K562 (cell line): ENCODE results near the gene LRCOL1. TPM values are rescaled to one million over a fixed set of nuclear protein-coding genes. Genes with fewer than 3 reads are reported as not detected.

ENCODE experiments used
- ATAC-seq: fragments of 200-7000 bp; cut with Tn5 transposase; 3 replicates; pipeline ENCODE4 v1.9.1; 2020; ENCODE audit warnings: moderate library complexity
- BruUV-seq: library from RNA; stranded (reverse); fragments of 400-500 nt; replicated peaks from 2 replicates; lab custom pipeline; 2021; lab: Mats Ljungman, UMichigan
- CTCF ChIA-PET: fragments of 300-600 bp; formaldehyde crosslinking; extraction: SDS; loops from one replicate; lab custom pipeline; 2021; ENCODE audit warnings: low intra/inter-chr PET ratio; lab: Yijun Ruan, JAX
- POLR2A ChIA-PET: fragments of 300-600, 350-650 bp; sonication (Branson Sonifier 250); formaldehyde crosslinking; extraction: SDS; loops from one replicate; lab custom pipeline; 2021; ENCODE audit warnings: antibody characterized with exemption, inconsistent platforms; lab: Yijun Ruan, JAX
- DNase-seq, 4 experiments: peaks; one replicate each; pipeline versions ENCODE4 v3.0.0 to v3.0.0-alpha.2; 2011 to 2018; ENCODE audit warnings: low spot score in 3 of 4, mixed read lengths in 3 of 4; ENCODE audit errors: extremely low read depth in 1 of 4
- FAIRE-seq: peaks from 2 replicates; lab custom pipeline; 2011; peaks lifted over from hg19 to GRCh38; lab: Jason Lieb, UNC
- H2AFZ ChIP-seq: 2 replicates; pipeline ENCODE4 v1.6.0; 2011; ENCODE audit warnings: low read depth, low read length, control low read depth, inconsistent platforms
- H3K27ac ChIP-seq: fragments of 200-600 bp; 3 replicates; pipeline ENCODE4 v1.8.0; 2011; ENCODE audit warnings: low read depth, mild to moderate bottlenecking, control low read depth, inconsistent platforms, low read length, moderate library complexity, mixed read lengths; ENCODE audit errors: extremely low read depth
- H3K27me3 ChIP-seq, 2 experiments: fragments of 300-600 bp in 1 of 2; 2 replicates in 1 of 2; 3 replicates in 1 of 2; pipeline versions ENCODE4 v1.6.0 to v1.8.0; 2011; ENCODE audit warnings: inconsistent platforms in 2 of 2, low read length in 2 of 2, mild to moderate bottlenecking in 1 of 2, mixed read lengths in 1 of 2, moderate library complexity in 1 of 2; ENCODE audit not compliant: control insufficient read depth in 2 of 2, insufficient read depth in 2 of 2
- H3K36me3 ChIP-seq: fragments of 300-600 bp; 3 replicates; pipeline ENCODE4 v1.8.0; 2011; ENCODE audit warnings: mild to moderate bottlenecking, low read length, inconsistent platforms; ENCODE audit not compliant: control insufficient read depth, insufficient read depth
- H3K4me1 ChIP-seq, 2 experiments: fragments of 200-600 bp in 1 of 2; replicated peaks in 1 of 2; 2 replicates in 1 of 2; 3 replicates in 1 of 2; pipeline versions ENCODE4 v1.5.1 to v1.8.0; 2011; ENCODE audit warnings: inconsistent platforms in 2 of 2, low read length in 2 of 2, mild to moderate bottlenecking in 1 of 2, mixed read lengths in 1 of 2, moderate library complexity in 1 of 2; ENCODE audit not compliant: control insufficient read depth in 2 of 2, insufficient read depth in 2 of 2
- H3K4me2 ChIP-seq: 2 replicates; pipeline ENCODE4 v1.6.1; 2011; ENCODE audit warnings: low read length, control low read depth, inconsistent platforms, mixed read lengths; ENCODE audit not compliant: insufficient read depth
- H3K4me3 ChIP-seq: fragments of 200-600 bp; sonication (generic), shearing (Covaris generic); 2 replicates; pipeline ENCODE4 v1.5.1; 2016; ENCODE audit warnings: control low read depth, inconsistent platforms
- H3K79me2 ChIP-seq: fragments of 200-600 bp; 3 replicates; pipeline ENCODE4 v1.8.0; 2011; ENCODE audit warnings: low read length, inconsistent platforms; ENCODE audit not compliant: control insufficient read depth, insufficient read depth
- H3K9ac ChIP-seq, 2 experiments: 2 replicates each; pipeline versions ENCODE4 v1.6.0 to v1.6.1; 2011; ENCODE audit warnings: low read depth in 2 of 2, low read length in 2 of 2, control low read depth in 1 of 2, inconsistent platforms in 1 of 2, mild to moderate bottlenecking in 1 of 2, mixed read lengths in 1 of 2; ENCODE audit not compliant: insufficient read depth in 1 of 2
- H3K9me1 ChIP-seq: one replicate; pipeline ENCODE4 v1.6.0; 2011; ENCODE audit warnings: inconsistent platforms, mild to moderate bottlenecking, low read length, moderate library complexity; ENCODE audit not compliant: control insufficient read depth, insufficient read depth
- H3K9me3 ChIP-seq: replicated peaks from 2 replicates; pipeline ENCODE4 v1.5.1; 2011; ENCODE audit warnings: low read depth, low read length, inconsistent platforms; ENCODE audit not compliant: control insufficient read depth, insufficient read depth
- H4K20me1 ChIP-seq: replicated peaks from 2 replicates; pipeline ENCODE4 v1.6.1; 2011; ENCODE audit warnings: low read length, inconsistent platforms, mixed read lengths; ENCODE audit not compliant: control insufficient read depth, insufficient read depth
- POLR2AphosphoS5 ChIP-seq: IDR thresholded peaks from 2 replicates; pipeline ENCODE4 v1.6.1; 2011; ENCODE audit warnings: mild to moderate bottlenecking, low read depth, low read length, moderate library complexity; ENCODE audit not compliant: control insufficient read depth, insufficient read depth
- POLR2G ChIP-seq: fragments of 200-400 bp; formaldehyde crosslinking; IDR thresholded peaks from 2 replicates; pipeline ENCODE4 v1.6.1; 2017; ENCODE audit warnings: low read depth, mild to moderate bottlenecking, antibody characterized with exemption, low read length, moderate library complexity
- WGBS: fragments of 100-300 bp; shearing (Covaris generic); methylation state at CpG from one replicate; pipeline ENCODE4 v1.1.6; 2016; ENCODE audit warnings: low coverage, mixed read lengths; ENCODE audit not compliant: insufficient coverage; ENCODE audit errors: missing lambda C conversion rate; 5-methylcytosine and 5-hydroxymethylcytosine counted together
- in situ Hi-C: fragments of 300-500 bp; cut with MboI; formaldehyde crosslinking; loops from 4 replicates; pipeline ENCODE4 v1.15.0; 2018; ENCODE audit warnings: inconsistent platforms, mixed read lengths
- intact Hi-C: fragments of 100-400 bp; cut with micrococcal nuclease; formaldehyde crosslinking; loops from 2 replicates; pipeline ENCODE4 v1.14.2; 2022
- polyA plus RNA-seq, 8 experiments: library from polyadenylated mRNA; depleted of rRNA in 4 of 8; stranded (reverse) in 5 of 8; unstranded in 3 of 8; fragments of >200 nt; fragmentation: Nextera tagmentation in 2 of 8; fragmentation: Illumina TruSeq in 1 of 8; extraction: Ambion mirVana in 2 of 8; extraction: Trizol in 1 of 8; gene quantifications; 2 replicates each; pipeline versions ENCODE4 v1.2.1 to v1.2.3, GENCODE V29; 2011 to 2014; ENCODE audit warnings: inconsistent platforms in 1 of 8, missing spikeins in 1 of 8
- total RNA-seq, 7 experiments: library from RNA; depleted of rRNA in 6 of 7; stranded (reverse); fragments of >200 nt in 6 of 7; fragmentation: Illumina TruSeq in 2 of 7; extraction: Trizol in 2 of 7; gene quantifications; 2 replicates each; pipeline versions ENCODE4 v1.2.1 to v1.2.3, GENCODE V29; 2011 to 2021; ENCODE audit warnings: low replicate concordance in 1 of 7
- TF ChIP-seq, protein P1 (sequence below): fragments of 450-650 bp; conservative IDR thresholded peaks from 2 replicates; pipeline ENCODE4 v1.6.1; 2016; ENCODE audit warnings: missing genetic modification characterization, low read depth, mild to moderate bottlenecking, missing compliant biosample characterization, moderate library complexity

The LRCOL1 gene
- total and polyA plus RNA-seq, 9 of the 15 experiments (the other 6 are each of a cell fraction or from before 2014, with no cell fraction given), result not detected

DNA sequence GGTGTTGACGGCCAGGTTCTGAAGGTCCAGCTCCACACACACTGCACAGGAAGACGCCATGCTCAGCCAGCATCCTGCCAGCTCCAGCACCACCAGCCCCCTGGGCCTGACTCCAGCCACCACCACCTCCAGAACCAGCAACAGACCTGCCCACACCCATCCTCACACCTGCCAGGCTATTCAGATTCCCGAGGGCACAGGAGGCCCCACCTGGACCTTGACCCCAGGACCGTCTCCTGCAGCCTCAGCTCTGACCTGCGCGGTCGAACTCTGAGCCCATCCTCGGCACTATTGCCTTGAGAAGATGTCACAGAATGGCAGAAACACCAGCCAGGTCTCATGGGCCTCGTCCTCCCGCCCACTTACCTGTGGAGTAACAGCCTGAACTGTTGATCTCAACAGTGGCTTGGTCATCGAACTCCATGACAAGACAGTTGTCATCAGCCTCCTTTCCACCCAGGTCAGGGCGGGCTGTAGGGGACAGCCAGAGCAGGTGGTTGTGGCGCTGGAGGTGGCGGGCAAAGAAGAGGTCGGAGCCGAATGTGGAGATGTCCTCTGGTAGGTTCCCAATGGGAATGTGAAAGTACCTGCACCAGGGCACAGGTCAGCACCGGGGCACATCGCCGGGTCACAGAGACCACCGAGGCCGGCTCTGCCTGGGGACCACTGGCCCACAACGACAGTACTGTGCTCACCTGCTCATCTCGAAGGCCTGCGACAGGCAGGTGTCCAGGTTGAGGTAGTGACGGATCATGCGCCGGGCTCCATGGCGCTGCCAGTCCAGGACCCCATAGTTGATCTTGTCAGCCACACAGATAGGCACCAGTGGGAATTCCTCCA lies 31.6 kb upstream of the LRCOL1 start:
- TF ChIP-seq, protein P1, sequence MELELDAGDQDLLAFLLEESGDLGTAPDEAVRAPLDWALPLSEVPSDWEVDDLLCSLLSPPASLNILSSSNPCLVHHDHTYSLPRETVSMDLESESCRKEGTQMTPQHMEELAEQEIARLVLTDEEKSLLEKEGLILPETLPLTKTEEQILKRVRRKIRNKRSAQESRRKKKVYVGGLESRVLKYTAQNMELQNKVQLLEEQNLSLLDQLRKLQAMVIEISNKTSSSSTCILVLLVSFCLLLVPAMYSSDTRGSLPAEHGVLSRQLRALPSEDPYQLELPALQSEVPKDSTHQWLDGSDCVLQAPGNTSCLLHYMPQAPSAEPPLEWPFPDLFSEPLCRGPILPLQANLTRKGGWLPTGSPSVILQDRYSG (tag), result no peak
- peak; percentile 52 for TF ChIP-seq POLR2G
- TF ChIP-seq POLR2AphosphoS5, result peak; percentile 5; the same call in 1 of the 2 replicates
- WGBS, result 98% methylated on average over 20 of the region's 28 CpGs
- POLR2A ChIA-PET, result interaction anchor here (0.6 kb wide), 2 partner anchors 27 to 181 kb away, joined by 3 read pairs; no protein-coding TSS in a partner anchor
- Histone ChIP-seq H3K9me3 (no peaks in the 10 kb centered on the region), H3K4me2 (no peak overlapping the region), H2AFZ (no peak overlapping the region), H3K27ac (no peak overlapping the region), H3K79me2 (no peaks in the 10 kb centered on the region; the same call in 2 of the 3 replicates), H4K20me1 (peaks cover 10% of the 10 kb centered on the region; the same call in 1 of the 2 replicates), H3K9me1 (no peaks in the 10 kb centered on the region), H3K4me1 (peaks cover 0 to 6% of the 10 kb centered on the region in 2 experiments; a peak in 2 of 5 replicates), H3K27me3 (no peaks in the 10 kb centered on the region), H3K9ac (no peak overlapping the region), H3K4me3 (no peak overlapping the region), H3K36me3 (peaks cover 90% of the 10 kb centered on the region)
- no peak for DNase-seq
- intact Hi-C loops (no loop called here), in situ Hi-C loops (no loop called here)
- CTCF ChIA-PET, result no interaction called here
- no TSS peak for BruUV-seq
- FAIRE-seq, result no peak
- no peak for ATAC-seq
